ENCODE measurements around the gene TRHDE. TPM values are rescaled to one million over a fixed set of nuclear protein-coding genes. Genes with fewer than 3 reads are reported as not detected.

The TRHDE gene
- polyA plus RNA-seq, 1 donor from 2014 or later, result 20.6 TPM

- peak overlapping the region; percentile 81 for H3K4me3 ChIP-seq (ENCODE audit: low read length)
Measured at GRCh38 chr12:72274931-72275330, 2.8 kb downstream of the TRHDE start.

DNA sequence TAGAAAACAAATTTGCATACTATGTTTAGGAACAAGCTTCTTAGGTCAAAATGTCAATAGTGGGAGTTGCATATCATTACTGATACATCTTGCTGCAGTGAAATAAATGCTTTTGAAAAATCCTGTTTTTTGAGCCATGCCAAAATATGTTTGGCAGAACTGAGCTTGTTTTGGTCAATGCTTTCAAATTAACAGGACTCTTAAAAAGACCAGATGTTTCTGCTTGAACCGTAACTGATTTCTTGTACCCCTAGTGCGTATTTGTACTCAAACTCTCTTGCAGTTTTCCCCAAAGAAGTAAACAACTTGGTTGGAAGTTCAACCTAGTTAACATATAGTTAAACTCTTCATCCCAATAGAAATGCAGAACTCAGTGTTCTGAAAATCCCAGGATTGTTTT lies 3.4 kb downstream of the TRHDE start:
- no peaks in the 10 kb centered on the region for H3F3A ChIP-seq (ENCODE audit: insufficient read depth, low read length, poor library complexity, severe bottlenecking)

More at GRCh38 chr12:72274931-72275330, 2.8 kb downstream of the TRHDE start:
- Histone ChIP-seq H3K79me2 (replicated peaks; ENCODE audit: insufficient read depth, low read length) (peaks cover 54% of the 10 kb centered on the region), H4K20me1 (ENCODE audit: insufficient read depth) (no peaks in the 10 kb centered on the region), H3K27ac (ENCODE audit: low read length) (no peak overlapping the region), H3K4me2 (ENCODE audit: low read length) (peak overlapping the region; percentile 32), H3K9me2 (ENCODE audit: insufficient read depth, low read length) (no peaks in the 10 kb centered on the region), H2AFZ (ENCODE audit: low read depth, low read length) (no peak overlapping the region), H3K9me3 (ENCODE audit: low read length) (no peaks in the 10 kb centered on the region), H3F3A (ENCODE audit: insufficient read depth, low read length, poor library complexity, severe bottlenecking) (no peaks in the 10 kb centered on the region), H3K27me3 (ENCODE audit: insufficient read depth, low read depth, low read length) (peaks cover 23% of the 10 kb centered on the region), H3K9ac (ENCODE audit: low read length) (no peak overlapping the region), H3K36me3 (ENCODE audit: insufficient read depth, low read length) (no peaks in the 10 kb centered on the region)
- TF ChIP-seq REST (IDR thresholded peaks at IDR 0.05; ENCODE audit: borderline replicate concordance) (no peak), CTCF (IDR thresholded peaks at IDR 0.05; ENCODE audit: poor library complexity, severe bottlenecking) (no peak), MXI1 (conservative IDR thresholded peaks at IDR 0.05; ENCODE audit: poor library complexity, severe bottlenecking) (no peak), TAF1 (IDR thresholded peaks at IDR 0.05; ENCODE audit: low read depth) (no peak), SMC3 (conservative IDR thresholded peaks at IDR 0.05; ENCODE audit: poor library complexity) (no peak), RAD21 (conservative IDR thresholded peaks at IDR 0.05) (no peak), EZH2 (IDR thresholded peaks at IDR 0.05; ENCODE audit: borderline replicate concordance, insufficient read depth, low read length, poor library complexity, severe bottlenecking) (no peak), EP300 (conservative IDR thresholded peaks at IDR 0.05; ENCODE audit: poor library complexity, severe bottlenecking) (no peak)

More for the DNA sequence above, 3.4 kb downstream of the TRHDE start:
- Histone ChIP-seq H3K9me2 (ENCODE audit: insufficient read depth, low read length) (no peaks in the 10 kb centered on the region), H3K4me2 (ENCODE audit: low read length) (peak overlapping the region; percentile 53), H3K4me3 (ENCODE audit: low read length) (peak overlapping the region; percentile 81), H3K9ac (ENCODE audit: low read length) (no peak overlapping the region), H3K79me2 (replicated peaks; ENCODE audit: insufficient read depth, low read length) (peaks cover 48% of the 10 kb centered on the region), H4K20me1 (ENCODE audit: insufficient read depth) (no peaks in the 10 kb centered on the region), H3K9me3 (ENCODE audit: low read length) (no peaks in the 10 kb centered on the region), H2AFZ (ENCODE audit: low read depth, low read length) (no peak overlapping the region), H3K36me3 (ENCODE audit: insufficient read depth, low read length) (no peaks in the 10 kb centered on the region), H3K27me3 (ENCODE audit: insufficient read depth, low read depth, low read length) (peaks cover 23% of the 10 kb centered on the region), H3K27ac (ENCODE audit: low read length) (no peak overlapping the region)
- TF ChIP-seq REST (IDR thresholded peaks at IDR 0.05; ENCODE audit: borderline replicate concordance), result no peak
- no peak for TF ChIP-seq CTCF (IDR thresholded peaks at IDR 0.05; ENCODE audit: poor library complexity, severe bottlenecking)
- TF ChIP-seq EZH2 (IDR thresholded peaks at IDR 0.05; ENCODE audit: borderline replicate concordance, insufficient read depth, low read length, poor library complexity, severe bottlenecking), result no peak
- TF ChIP-seq MXI1 (conservative IDR thresholded peaks at IDR 0.05; ENCODE audit: poor library complexity, severe bottlenecking), result no peak
